HG03378 (cell line): ENCODE data around the gene USP2.

Experiments used
- ATAC-seq: cut with Tn5 transposase; IDR thresholded peaks from one replicate; pipeline ENCODE4 v1.9.1; 2021; ENCODE audit warnings: mild to moderate bottlenecking, moderate library complexity; ENCODE audit not compliant: unreplicated experiment

USP2 gene

GRCh38 chr11:119377112-119377901 is 4.2 kb downstream of the USP2 start:
- ATAC-seq: no peak

DNA sequence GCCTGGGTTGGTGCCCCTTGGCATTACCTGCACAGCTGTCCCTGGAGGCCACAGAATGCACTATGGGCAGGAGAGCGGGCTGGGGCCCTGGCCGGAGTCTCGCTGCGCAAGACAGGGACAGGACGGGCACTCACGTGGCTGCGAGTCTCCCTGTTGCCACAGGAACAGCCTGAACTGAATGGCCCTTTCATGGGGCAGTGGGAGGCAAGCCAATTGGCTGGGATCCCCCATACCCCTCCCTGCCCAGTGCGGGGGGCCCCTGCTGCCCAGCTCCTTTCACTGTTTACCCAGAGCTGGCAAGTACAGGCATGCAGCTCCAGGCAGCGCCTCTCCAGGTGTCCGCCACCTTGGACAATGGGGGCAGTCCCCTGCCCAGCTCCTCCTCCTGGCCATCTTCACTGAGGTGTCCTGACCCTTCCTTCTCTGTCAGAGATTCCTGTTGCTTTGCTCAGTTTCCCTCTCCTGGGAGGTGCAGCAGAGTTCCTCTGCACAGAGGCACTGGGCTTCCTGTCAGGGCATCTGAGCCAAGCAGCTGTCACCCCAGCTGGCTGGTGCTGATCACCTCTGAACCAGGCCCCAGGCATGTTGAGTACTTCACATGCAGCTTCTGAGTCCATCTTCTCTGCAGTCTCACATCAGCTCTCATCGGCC is 5.2 kb downstream of the USP2 start:
- no peak for ATAC-seq

DNA sequence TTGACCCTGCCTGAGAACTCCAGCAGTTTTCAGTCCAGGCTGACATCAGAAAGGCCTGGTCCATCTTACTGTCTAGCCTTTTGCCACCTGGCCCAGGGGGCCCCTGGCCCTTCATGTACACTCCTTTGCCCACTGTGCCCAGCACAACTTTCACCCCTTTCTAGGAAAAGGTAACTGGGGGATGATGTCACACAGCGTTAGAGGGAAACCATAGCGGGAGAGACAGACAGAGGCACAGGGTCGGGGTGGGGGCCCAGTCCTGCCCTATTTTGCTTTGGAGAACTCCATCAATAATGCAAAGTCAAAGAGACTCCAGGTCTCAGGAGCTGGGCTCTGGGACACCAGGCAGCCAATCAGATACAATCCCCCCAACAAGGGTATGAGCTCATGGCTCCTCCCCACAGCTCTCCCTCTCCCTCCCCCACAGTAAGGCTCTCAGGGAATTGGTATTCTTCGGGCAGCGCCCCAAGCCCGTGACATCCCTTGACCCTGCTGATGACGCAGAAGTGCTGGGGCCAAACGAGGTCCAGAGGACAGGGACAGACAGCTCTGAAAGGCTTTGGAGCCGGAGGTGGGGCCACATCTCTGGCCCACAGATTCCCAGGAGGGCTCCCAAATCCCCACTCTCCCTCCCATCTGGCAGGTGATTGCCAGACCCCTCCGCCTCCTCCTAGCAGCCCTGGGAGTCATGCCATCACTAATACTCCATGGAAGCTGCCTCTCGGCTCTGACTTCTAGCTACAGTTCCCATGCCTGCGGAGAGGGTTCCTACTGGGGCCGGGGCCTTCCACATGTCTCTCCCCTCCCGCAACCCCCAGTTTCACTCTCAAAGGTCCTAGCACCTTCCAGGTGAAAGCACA is 5.9 kb downstream of the USP2 start:
- ATAC-seq: no peak

GRCh38 chr11:119374632-119375336 is 6.7 kb downstream of the USP2 start:
- no peak for ATAC-seq

GRCh38 chr11:119373921-119374631 is 7.4 kb downstream of the USP2 start:
- no peak for ATAC-seq

- ATAC-seq: no peak
These were observed 8.2 kb downstream of the USP2 start for GRCh38 chr11:119373059-119373920.

DNA sequence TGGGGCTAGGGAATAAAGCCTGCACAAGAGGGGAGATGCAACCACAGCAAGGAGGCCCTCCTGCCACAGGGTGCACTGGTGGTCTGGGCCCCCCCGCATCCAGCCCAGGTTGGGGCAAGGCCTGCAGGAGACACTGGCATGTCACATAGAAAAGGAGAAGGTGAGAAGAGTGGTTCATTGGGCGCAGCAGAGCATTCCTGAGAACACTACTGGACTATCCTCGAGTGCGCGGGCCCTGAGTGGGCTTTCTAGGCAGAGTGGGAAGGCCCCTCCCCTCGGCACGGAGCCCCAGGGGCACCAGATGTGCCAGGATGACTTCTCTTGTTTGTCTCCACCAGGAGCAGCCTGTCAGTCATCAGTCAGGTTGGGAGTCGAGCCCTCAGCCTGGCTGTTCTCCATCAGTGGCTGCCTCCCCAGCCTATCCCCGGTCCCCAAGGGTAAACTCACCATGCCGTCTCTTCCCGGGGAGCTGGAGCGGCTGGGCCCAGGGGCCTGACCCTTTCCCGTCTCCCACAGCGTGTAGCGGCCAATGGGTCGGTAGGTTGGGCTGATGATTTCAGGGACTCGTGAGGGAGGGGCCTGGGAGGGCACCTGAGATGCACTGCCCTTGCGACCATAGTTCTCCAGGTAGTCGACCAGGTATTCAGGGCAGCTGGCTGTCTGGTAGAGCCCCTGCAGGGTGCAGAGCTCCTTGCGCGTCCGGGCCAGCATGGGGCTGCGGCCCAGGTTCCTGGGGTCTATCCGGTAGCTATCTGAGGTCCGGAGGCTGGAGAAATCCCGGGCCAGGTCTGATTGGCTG is 9.0 kb downstream of the USP2 start:
- no peak for ATAC-seq

DNA sequence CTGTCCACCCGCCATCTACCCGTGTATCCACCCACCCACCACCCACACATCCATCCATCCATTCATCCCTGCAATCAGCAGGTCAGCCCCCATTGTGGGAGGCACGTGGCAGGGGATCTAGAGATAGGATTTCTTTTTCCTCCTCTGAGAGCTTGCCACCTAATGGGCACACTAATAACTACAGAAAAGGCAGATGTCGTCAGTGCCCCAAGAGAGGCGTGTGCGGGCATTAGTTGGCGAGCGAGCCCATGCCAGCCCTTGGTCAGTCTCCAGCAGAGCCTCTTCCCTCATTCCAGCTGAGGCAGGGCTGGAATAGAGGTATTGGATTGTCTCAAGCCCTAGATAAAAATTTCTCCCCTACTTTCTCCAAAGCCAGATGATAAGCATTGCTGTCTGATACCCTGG is 9.7 kb downstream of the USP2 start:
- ATAC-seq: no peak

DNA sequence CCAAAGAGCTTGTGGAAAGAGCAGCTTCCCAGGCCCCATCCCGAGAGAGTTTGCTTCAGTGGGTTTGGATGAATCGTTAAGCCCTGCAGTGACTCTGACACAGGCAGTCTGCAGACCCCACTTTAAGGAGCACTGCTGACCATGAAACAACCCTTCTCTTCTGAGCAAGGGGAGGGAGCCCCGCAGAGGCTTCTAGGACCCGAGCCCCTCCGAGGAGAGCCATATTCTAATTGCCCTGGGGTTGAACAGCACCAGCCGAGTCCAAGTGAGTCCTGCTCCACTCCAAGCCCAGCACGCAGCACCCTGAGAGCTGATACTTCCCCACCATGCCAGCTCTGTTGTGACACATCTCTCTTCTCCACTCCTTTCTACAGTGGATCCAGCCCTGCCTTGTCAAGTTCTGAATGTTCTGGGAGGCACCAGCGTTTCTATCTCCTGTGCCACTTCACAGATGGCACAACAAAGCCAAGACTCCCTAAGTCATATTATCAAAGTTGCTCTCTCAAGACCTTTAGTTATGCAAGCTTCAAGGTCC is 10.4 kb downstream of the USP2 start:
- no peak for ATAC-seq

- no peak for ATAC-seq
These were observed 10.9 kb downstream of the USP2 start for GRCh38 chr11:119370486-119371046.

DNA sequence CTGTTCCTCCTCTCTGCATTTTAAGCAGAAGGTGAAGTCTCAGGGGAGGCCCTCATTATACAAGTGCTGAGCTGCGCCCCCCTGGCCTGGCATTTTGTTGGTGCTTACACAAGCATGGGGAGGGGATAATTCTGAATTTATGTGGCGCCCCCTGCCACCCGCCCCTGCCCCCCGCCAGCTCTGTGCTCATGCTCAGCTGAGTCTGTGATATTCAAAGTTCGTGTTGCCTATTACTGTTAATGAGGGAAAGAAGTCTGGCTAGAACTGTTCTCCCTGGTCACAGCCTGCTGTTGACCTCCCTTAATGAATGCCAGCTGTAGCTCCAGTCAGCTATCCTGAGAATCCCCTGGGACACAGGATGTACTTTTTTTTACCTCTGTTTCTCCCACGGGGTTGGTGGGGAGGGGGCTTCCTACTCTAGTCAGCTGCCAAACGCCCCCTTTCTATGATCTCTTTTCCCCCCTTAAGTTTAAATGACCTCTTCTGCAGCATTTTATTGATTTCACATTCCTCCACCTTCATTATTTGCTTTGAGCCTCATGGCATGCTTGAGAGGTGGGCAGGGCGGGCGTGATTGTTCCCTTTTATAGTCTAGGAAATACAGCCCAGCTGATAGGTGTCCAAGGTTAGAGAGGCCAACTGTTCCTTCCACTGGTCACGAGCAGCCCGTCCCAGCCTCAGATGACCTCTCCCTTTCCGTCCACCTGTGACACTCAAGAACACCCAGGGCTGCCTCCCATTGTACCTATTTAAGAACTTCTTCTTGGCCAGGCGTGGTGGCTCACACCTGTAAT is 12.2 kb downstream of the USP2 start:
- no peak for ATAC-seq

GRCh38 chr11:119368121-119369034 is 13.1 kb downstream of the USP2 start:
- ATAC-seq: no peak

DNA sequence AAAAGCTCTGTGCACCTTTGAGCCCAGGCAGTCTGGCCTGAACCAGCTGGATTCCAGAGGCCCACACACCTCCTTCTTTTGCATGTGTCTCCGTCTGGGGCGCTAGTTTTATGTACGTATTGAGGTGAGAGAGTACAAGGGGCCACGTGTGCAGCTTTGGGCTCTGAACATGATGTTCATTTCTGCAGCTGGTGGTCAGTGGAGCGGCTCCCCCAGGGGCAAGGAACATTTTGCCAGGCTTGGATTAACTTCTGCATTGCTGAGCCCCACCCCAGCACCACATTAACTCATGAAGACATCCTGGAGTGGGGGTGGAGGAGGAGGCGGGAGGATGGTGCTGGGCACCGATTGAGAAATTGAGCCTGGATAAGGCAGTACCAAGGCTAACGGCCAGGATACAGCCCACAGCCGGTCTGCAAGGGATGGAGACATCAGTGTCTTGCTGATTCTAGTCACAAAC is 13.8 kb downstream of the USP2 start:
- ATAC-seq: no peak

- ATAC-seq: no peak
These were observed 14.5 kb downstream of the USP2 start for GRCh38 chr11:119366690-119367620.

GRCh38 chr11:119365071-119365591 is 16.4 kb downstream of the USP2 start:
- ATAC-seq: no peak
